GM15510 (cell line): ENCODE data around the gene BIRC7.

Source experiments
- POLR2A ChIP-seq: IDR thresholded peaks from 3 replicates; pipeline ENCODE4 v1.6.1; 2011; ENCODE audit warnings: borderline replicate concordance; ENCODE audit not compliant: insufficient read length; ENCODE audit errors: extremely low read depth

BIRC7 gene

GRCh38 chr20:63202021-63202420 lies 33.7 kb upstream of the BIRC7 start:
- no peak for TF ChIP-seq POLR2A

GRCh38 chr20:63202811-63203526 lies 32.7 kb upstream of the BIRC7 start:
- TF ChIP-seq POLR2A: no peak

GRCh38 chr20:63204362-63204761 lies 31.3 kb upstream of the BIRC7 start:
- TF ChIP-seq POLR2A: no peak

- TF ChIP-seq POLR2A: no peak
Observed at GRCh38 chr20:63205896-63206295, 29.8 kb upstream of the BIRC7 start.

- no peak for TF ChIP-seq POLR2A
Observed at GRCh38 chr20:63206878-63207277, 28.8 kb upstream of the BIRC7 start.

- TF ChIP-seq POLR2A: no peak
Observed at GRCh38 chr20:63208346-63208909, 27.3 kb upstream of the BIRC7 start.

GRCh38 chr20:63210011-63210605 lies 25.6 kb upstream of the BIRC7 start:
- TF ChIP-seq POLR2A: no peak

- no peak for TF ChIP-seq POLR2A
Observed at GRCh38 chr20:63212393-63212730, 23.3 kb upstream of the BIRC7 start.

- no peak for TF ChIP-seq POLR2A
Observed at GRCh38 chr20:63212792-63213191, 22.9 kb upstream of the BIRC7 start.

- no peak for TF ChIP-seq POLR2A
Observed at GRCh38 chr20:63214514-63214913, 21.2 kb upstream of the BIRC7 start.

- TF ChIP-seq POLR2A: no peak
Observed at GRCh38 chr20:63215101-63216040, 20.3 kb upstream of the BIRC7 start.

GRCh38 chr20:63216041-63216848 lies 19.5 kb upstream of the BIRC7 start, which contains the start of gene YTHDF1:
TSS of gene YTHDF1 (minus strand) at chr20:63216131. CDS start at chr20:63215892, 239 bp downstream.
- peak; percentile 68 for TF ChIP-seq POLR2A

- no peak for TF ChIP-seq POLR2A
Observed at GRCh38 chr20:63216849-63217471, 18.7 kb upstream of the BIRC7 start.

GRCh38 chr20:63217706-63218105 lies 18.0 kb upstream of the BIRC7 start:
- no peak for TF ChIP-seq POLR2A
